Prostate gland (tissue), 2 donors: ENCODE results near the gene RASD2. TPM values are rescaled to one million over a fixed set of nuclear protein-coding genes. Genes with fewer than 3 reads are reported as not detected.

Experiments used
- DNase-seq: peaks from one replicate; pipeline ENCODE4 v3.0.0-alpha.2; 2019; ENCODE audit warnings: low spot score
- H3K27ac ChIP-seq, 2 donors: fragments of 200-600 bp; sonication (generic); 2 replicates each; pipeline ENCODE4 v1.5.1; 2017 to 2019
- H3K27me3 ChIP-seq: fragments of 200-600 bp; sonication (generic); replicated peaks from 2 replicates; pipeline ENCODE4 v1.5.1; 2019; ENCODE audit not compliant: insufficient read depth
- H3K36me3 ChIP-seq, 2 donors: fragments of 200-600 bp; sonication (generic); 1 replicate in 1 of 2; 2 replicates in 1 of 2; pipeline versions ENCODE4 v1.5.1 to v1.8.1; 2017 to 2019
- H3K4me1 ChIP-seq: fragments of 200-600 bp; sonication (generic); replicated peaks from 2 replicates; pipeline ENCODE4 v1.5.1; 2019
- H3K4me3 ChIP-seq, 2 donors: fragments of 200-600 bp; sonication (generic); 2 replicates each; pipeline ENCODE4 v1.5.1; 2017 to 2019
- H3K9me3 ChIP-seq: fragments of 200-600 bp; sonication (generic); 2 replicates; pipeline ENCODE4 v1.5.1; 2017
- CTCF ChIP-seq, 4 experiments: fragments of 200-600 bp in 2 of 4; fragments of 450-650 bp in 2 of 4; sonication (generic) in 2 of 4; IDR thresholded peaks; 1 replicate in 3 of 4; 2 replicates in 1 of 4; pipeline ENCODE4 v1.5.1; 2016 to 2019; ENCODE audit warnings: antibody characterized with exemption in 4 of 4, mild to moderate bottlenecking in 2 of 4, moderate library complexity in 2 of 4
- POLR2A ChIP-seq: fragments of 450-650 bp; IDR thresholded peaks from one replicate; pipeline ENCODE4 v1.6.1; 2016; ENCODE audit warnings: antibody characterized with exemption, mild to moderate bottlenecking
- POLR2AphosphoS5 ChIP-seq: sonication (generic); formaldehyde crosslinking; IDR thresholded peaks from one replicate; pipeline ENCODE4 v1.6.1; 2017; ENCODE audit warnings: antibody characterized with exemption
- WGBS: methylation state at CpG from one replicate; pipeline ENCODE4 v1.1.5; 2018; 5-methylcytosine and 5-hydroxymethylcytosine counted together
- intact Hi-C: fragments of 100-400 bp; cut with DNase I; formaldehyde crosslinking; loops from one replicate; pipeline ENCODE4 v1.14.2; 2022
- total RNA-seq, 2 donors: library from RNA; depleted of rRNA; stranded (reverse); fragments of >200 nt; gene quantifications; one replicate each; pipeline ENCODE4 v1.1.0, GENCODE V29; 2016

Gene RASD2
- total RNA-seq, 2 donors from 2014 or later, result 6.2 to 8.0 TPM

- Histone ChIP-seq H3K27me3 (no peaks in the 10 kb centered on the region), H3K4me1 (no peaks in the 10 kb centered on the region), H3K27ac (no peak overlapping the region), H3K9me3 (no peaks in the 10 kb centered on the region), H3K36me3 (no peaks in the 10 kb centered on the region), H3K4me3 (no peak overlapping the region)
- no peak for TF ChIP-seq POLR2AphosphoS5
- TF ChIP-seq POLR2A, result no peak
- no peak for TF ChIP-seq CTCF (IDR thresholded peaks at IDR 0.05)
- intact Hi-C loops, result no loop called here
- no peak for DNase-seq
- 55% methylated on average over 17 of the region's 17 CpGs for WGBS
Measured at GRCh38 chr22:35568751-35569739, 28.4 kb downstream of the RASD2 start.

- Histone ChIP-seq H3K9me3 (no peaks in the 10 kb centered on the region), H3K27ac (no peak overlapping the region), H3K36me3 (no peaks in the 10 kb centered on the region), H3K27me3 (no peaks in the 10 kb centered on the region), H3K4me1 (no peaks in the 10 kb centered on the region), H3K4me3 (no peak overlapping the region)
- 95% methylated on average over 13 of the region's 13 CpGs for WGBS
- intact Hi-C loops, result no loop called here
- no peak for TF ChIP-seq POLR2AphosphoS5
- no peak for TF ChIP-seq POLR2A
- TF ChIP-seq CTCF (IDR thresholded peaks at IDR 0.05), result no peak
- DNase-seq, result no peak
Measured at GRCh38 chr22:35569916-35570315, 29.3 kb downstream of the RASD2 start.

- no peak overlapping the region for H3K27ac ChIP-seq
- no peaks in the 10 kb centered on the region for H3K27me3 ChIP-seq
- WGBS, result 87% methylated on average over 13 of the region's 14 CpGs
- intact Hi-C loops, result no loop called here
- H3K36me3 ChIP-seq, result no peaks in the 10 kb centered on the region
- no peaks in the 10 kb centered on the region for H3K4me1 ChIP-seq
- no peak overlapping the region for H3K4me3 ChIP-seq
- no peak for TF ChIP-seq POLR2A
- TF ChIP-seq POLR2AphosphoS5, result no peak
- no peak for TF ChIP-seq CTCF (IDR thresholded peaks at IDR 0.05)
- H3K9me3 ChIP-seq, result no peaks in the 10 kb centered on the region
- no peak for DNase-seq
Measured at GRCh38 chr22:35570686-35571194, 30.1 kb downstream of the RASD2 start.

GRCh38 chr22:35572556-35572955 lies 31.9 kb downstream of the RASD2 start:
- intact Hi-C loops, result no loop called here
- TF ChIP-seq POLR2AphosphoS5, result no peak
- Histone ChIP-seq H3K27ac (no peak overlapping the region), H3K4me1 (no peaks in the 10 kb centered on the region), H3K27me3 (no peaks in the 10 kb centered on the region), H3K9me3 (no peaks in the 10 kb centered on the region), H3K36me3 (no peaks in the 10 kb centered on the region), H3K4me3 (no peak overlapping the region)
- 78% methylated on average over 8 of the region's 8 CpGs for WGBS
- no peak for DNase-seq

- intact Hi-C loops, result no loop called here
- 61% methylated on average over 15 of the region's 15 CpGs for WGBS
Measured at GRCh38 chr22:35575116-35575748, 34.6 kb downstream of the RASD2 start.

More at GRCh38 chr22:35575116-35575748, 34.6 kb downstream of the RASD2 start:
- Histone ChIP-seq H3K27me3 (no peaks in the 10 kb centered on the region), H3K4me3 (no peak overlapping the region), H3K4me1 (no peaks in the 10 kb centered on the region), H3K27ac (no peak overlapping the region), H3K9me3 (no peaks in the 10 kb centered on the region), H3K36me3 (no peaks in the 10 kb centered on the region)
- DNase-seq, result no peak
- TF ChIP-seq CTCF (IDR thresholded peaks at IDR 0.05), result no peak
- no peak for TF ChIP-seq POLR2AphosphoS5
- TF ChIP-seq POLR2A, result no peak
